Measurements from ENCODE around the gene HERC4.

- no peak for TF ChIP-seq CTCF (conservative IDR thresholded peaks at IDR 0.05 in 1 of 2, IDR thresholded peaks at IDR 0.05 in 1 of 2; ENCODE audit: low read depth in 1 of 2, low read length in 2 of 2)
- TF ChIP-seq EZH2 (IDR thresholded peaks at IDR 0.05; ENCODE audit: low read length, missing control alignments): no peak
These were observed 141.9 kb downstream of the HERC4 start for GRCh38 chr10:67933199-67933598.

Data from fibroblast of lung (primary cell).